ENCODE results near the gene CENPT.

CENPT gene

DNA sequence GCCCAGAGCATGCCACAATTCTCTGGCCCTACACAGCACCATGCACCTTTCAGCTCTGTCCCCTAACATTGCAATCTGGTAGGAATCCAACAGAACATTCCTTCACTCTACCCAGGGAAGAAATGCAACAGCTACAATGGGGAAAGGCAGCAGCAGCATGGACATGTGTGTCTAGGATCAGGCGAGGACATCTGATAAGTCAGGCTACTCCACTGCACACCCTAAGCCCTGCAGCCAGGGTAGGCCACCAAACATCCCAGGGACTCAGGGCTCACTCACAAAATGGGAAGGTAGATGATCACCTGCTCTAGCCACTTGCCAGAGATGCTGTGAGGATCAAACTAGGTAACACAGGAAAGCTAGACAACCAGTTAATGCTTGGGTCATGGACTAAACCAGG lies 46.3 kb downstream of the CENPT start:
- peaks cover 4% of the 10 kb centered on the region for H3K4me1 ChIP-seq

DNA sequence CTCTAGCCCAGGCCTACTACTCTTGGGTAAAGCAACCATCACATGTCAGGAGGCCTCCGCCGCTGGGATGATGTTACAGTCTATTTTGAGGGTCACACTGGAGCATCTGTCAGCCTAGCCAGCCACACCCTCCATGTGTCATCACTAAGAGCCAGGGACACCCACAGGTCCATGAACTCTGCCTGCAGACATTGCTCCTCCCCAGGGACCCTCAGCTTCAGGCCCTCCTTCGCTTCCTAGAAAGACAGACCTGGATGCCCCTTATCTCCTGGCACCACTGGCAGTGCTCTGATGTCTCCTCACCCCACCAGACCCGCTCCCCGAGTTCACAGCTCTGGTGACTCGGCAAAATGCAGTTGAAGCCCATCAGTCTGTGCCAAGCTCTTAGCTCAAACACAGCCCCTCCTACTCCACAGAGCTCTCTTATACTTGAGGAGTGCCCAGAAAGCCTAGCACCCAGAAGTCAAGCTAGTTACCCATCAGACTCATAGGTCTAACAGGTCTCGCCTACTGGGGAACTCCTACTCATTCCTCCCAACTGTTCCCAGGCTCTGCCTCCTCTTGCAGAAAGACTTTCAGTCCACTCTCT lies 47.1 kb downstream of the CENPT start:
- peaks cover 4% of the 10 kb centered on the region for H3K4me1 ChIP-seq
- no peak overlapping the region for H3K4me3 ChIP-seq (ENCODE audit: low read depth, low read length)
- H3K4me2 ChIP-seq (ENCODE audit: low read length) = no peak overlapping the region
- TF ChIP-seq, protein P1, sequence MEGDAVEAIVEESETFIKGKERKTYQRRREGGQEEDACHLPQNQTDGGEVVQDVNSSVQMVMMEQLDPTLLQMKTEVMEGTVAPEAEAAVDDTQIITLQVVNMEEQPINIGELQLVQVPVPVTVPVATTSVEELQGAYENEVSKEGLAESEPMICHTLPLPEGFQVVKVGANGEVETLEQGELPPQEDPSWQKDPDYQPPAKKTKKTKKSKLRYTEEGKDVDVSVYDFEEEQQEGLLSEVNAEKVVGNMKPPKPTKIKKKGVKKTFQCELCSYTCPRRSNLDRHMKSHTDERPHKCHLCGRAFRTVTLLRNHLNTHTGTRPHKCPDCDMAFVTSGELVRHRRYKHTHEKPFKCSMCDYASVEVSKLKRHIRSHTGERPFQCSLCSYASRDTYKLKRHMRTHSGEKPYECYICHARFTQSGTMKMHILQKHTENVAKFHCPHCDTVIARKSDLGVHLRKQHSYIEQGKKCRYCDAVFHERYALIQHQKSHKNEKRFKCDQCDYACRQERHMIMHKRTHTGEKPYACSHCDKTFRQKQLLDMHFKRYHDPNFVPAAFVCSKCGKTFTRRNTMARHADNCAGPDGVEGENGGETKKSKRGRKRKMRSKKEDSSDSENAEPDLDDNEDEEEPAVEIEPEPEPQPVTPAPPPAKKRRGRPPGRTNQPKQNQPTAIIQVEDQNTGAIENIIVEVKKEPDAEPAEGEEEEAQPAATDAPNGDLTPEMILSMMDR (IDR thresholded peaks at IDR 0.05) = no peak
- no peaks in the 10 kb centered on the region for H3K36me3 ChIP-seq (ENCODE audit: control insufficient read depth, insufficient read depth, low read length)
- no peaks in the 10 kb centered on the region for H3K27me3 ChIP-seq (ENCODE audit: control insufficient read depth, insufficient read depth, low read length)
- peaks cover 80% of the 10 kb centered on the region for H3K79me2 ChIP-seq
- H3K9ac ChIP-seq = no peak overlapping the region
- H3K9me3 ChIP-seq (ENCODE audit: control insufficient read depth, low read length) = no peaks in the 10 kb centered on the region
- no peak overlapping the region for H2AFZ ChIP-seq
- H3K27ac ChIP-seq = no peak overlapping the region

More for the DNA sequence above, 46.3 kb downstream of the CENPT start:
- H3K36me3 ChIP-seq (ENCODE audit: control insufficient read depth, insufficient read depth, low read length) = no peaks in the 10 kb centered on the region
- peaks cover 87% of the 10 kb centered on the region for H3K79me2 ChIP-seq
- no peak overlapping the region for H3K4me3 ChIP-seq (ENCODE audit: low read depth, low read length)
- no peak overlapping the region for H2AFZ ChIP-seq
- no peaks in the 10 kb centered on the region for H3K27me3 ChIP-seq (ENCODE audit: control insufficient read depth, insufficient read depth, low read length)
- no peaks in the 10 kb centered on the region for H3K9me3 ChIP-seq (ENCODE audit: control insufficient read depth, low read length)
- H3K4me2 ChIP-seq (ENCODE audit: low read length) = no peak overlapping the region
- H3K9ac ChIP-seq = no peak overlapping the region
- TF ChIP-seq, protein P1 (IDR thresholded peaks at IDR 0.05) = no peak
- H3K27ac ChIP-seq = no peak overlapping the region

DNA sequence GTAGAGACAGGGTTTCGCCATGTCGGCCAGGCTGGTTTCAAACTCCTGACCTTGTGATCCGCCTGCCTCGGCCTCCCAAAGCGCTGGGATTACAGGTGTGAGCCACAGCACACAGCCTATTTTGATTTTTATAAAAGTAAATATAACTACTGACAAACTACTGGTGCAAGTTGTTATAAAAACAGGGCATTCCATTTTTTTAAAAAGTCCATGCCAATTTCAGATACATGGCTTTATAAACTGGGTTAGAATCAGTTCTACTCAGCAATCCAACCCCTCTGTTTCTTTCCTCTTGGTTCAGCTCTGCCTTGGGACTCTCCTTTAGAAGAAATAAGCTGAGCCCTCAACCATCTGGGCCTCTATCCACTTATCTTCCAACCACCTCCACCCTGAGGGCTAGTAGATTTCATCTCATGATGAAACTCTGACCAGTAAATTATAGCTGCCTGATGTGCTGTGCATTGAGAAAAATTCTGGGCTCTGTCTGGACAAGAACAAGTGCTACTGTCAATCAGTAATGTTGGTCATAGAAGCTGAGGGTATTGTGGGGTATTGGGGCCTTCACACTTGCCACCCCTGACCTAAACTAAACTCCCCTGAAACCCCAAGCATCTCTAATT lies 51.3 kb downstream of the CENPT start:
- H3K9ac ChIP-seq = no peak overlapping the region
- H3K4me3 ChIP-seq (ENCODE audit: low read depth, low read length) = no peak overlapping the region
- no peaks in the 10 kb centered on the region for H3K4me1 ChIP-seq
- H3K36me3 ChIP-seq (ENCODE audit: control insufficient read depth, insufficient read depth, low read length) = no peaks in the 10 kb centered on the region
- no peak overlapping the region for H3K4me2 ChIP-seq (ENCODE audit: low read length)
- peaks cover 61% of the 10 kb centered on the region for H3K79me2 ChIP-seq
- no peaks in the 10 kb centered on the region for H3K27me3 ChIP-seq (ENCODE audit: control insufficient read depth, insufficient read depth, low read length)
- TF ChIP-seq, protein P1 (IDR thresholded peaks at IDR 0.05) = no peak
- H3K27ac ChIP-seq = no peak overlapping the region
- no peak overlapping the region for H2AFZ ChIP-seq
- H3K9me3 ChIP-seq (ENCODE audit: control insufficient read depth, low read length) = no peaks in the 10 kb centered on the region

DNA sequence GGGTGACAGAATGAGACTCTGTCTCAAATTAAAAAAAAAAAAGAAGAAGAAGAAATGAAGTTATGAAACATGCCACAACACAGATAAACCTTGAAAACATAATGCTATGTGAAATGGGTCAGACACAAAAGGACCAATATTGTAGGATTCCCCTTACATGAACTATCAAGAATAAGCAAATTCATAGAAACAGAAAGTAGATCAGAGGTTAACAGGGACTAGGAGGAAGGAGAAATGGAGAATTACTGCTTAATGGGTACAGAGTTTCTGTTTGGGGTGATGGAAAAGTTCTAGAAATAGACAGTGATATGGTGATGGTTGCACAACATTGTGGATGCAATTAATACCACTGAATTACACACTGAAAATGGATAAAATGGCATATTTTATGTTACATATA lies 57.4 kb downstream of the CENPT start:
- H3K27ac ChIP-seq = no peak overlapping the region
- H2AFZ ChIP-seq = no peak overlapping the region
- no peak overlapping the region for H3K4me3 ChIP-seq (ENCODE audit: low read depth, low read length)
- H3K9me3 ChIP-seq (ENCODE audit: control insufficient read depth, low read length) = no peaks in the 10 kb centered on the region
- H3K4me1 ChIP-seq = no peaks in the 10 kb centered on the region
- TF ChIP-seq, protein P1 (IDR thresholded peaks at IDR 0.05) = no peak
- H3K79me2 ChIP-seq = peaks cover 50% of the 10 kb centered on the region
- H3K9ac ChIP-seq = no peak overlapping the region
- H3K27me3 ChIP-seq (ENCODE audit: control insufficient read depth, insufficient read depth, low read length) = no peaks in the 10 kb centered on the region
- H3K36me3 ChIP-seq (ENCODE audit: control insufficient read depth, insufficient read depth, low read length) = no peaks in the 10 kb centered on the region
- H3K4me2 ChIP-seq (ENCODE audit: low read length) = no peak overlapping the region

DNA sequence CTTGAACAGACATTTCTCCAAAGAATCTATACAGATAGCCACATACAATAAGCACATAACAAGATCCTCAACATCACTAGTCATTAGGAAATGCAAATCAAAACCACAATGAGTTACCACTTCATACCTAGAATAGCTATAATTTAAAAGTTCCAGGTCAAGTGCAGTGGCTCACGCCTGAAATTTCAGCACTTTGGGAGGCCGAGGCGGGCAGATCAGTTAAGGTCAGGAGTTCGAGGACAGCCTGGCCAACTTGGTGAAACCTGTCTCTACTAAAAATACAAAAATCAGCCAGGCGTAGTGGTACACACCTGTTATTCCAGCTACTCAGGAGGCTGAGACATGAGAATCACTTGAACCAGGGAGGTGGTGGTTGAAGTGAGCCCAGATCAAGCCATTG lies 61.0 kb downstream of the CENPT start:
- Histone ChIP-seq H3K27ac (no peak overlapping the region), H3K4me1 (no peaks in the 10 kb centered on the region), H3K36me3 (ENCODE audit: control insufficient read depth, insufficient read depth, low read length) (no peaks in the 10 kb centered on the region), H3K9me3 (ENCODE audit: control insufficient read depth, low read length) (no peaks in the 10 kb centered on the region), H2AFZ (no peak overlapping the region), H3K27me3 (ENCODE audit: control insufficient read depth, insufficient read depth, low read length) (no peaks in the 10 kb centered on the region), H3K4me2 (ENCODE audit: low read length) (no peak overlapping the region), H3K4me3 (ENCODE audit: low read depth, low read length) (no peak overlapping the region), H3K9ac (no peak overlapping the region), H3K79me2 (peaks cover 45% of the 10 kb centered on the region)
- TF ChIP-seq, protein P1 (IDR thresholded peaks at IDR 0.05) = no peak

Measured in parathyroid adenoma (tissue), 2 donors.